Glomerular endothelial cell (primary cell): ENCODE data around the gene TCP11L2. TPM values are rescaled to one million over a fixed set of nuclear protein-coding genes. Genes with fewer than 3 reads are reported as not detected.
"Not testable (repeated sequence)": the region's sequence is repeated elsewhere in the genome, so short reads cannot be mapped to it uniquely, and the experiment has no call there.

Experiments
- DNase-seq: peaks from one replicate; pipeline ENCODE4 v3.0.0-alpha.2; 2011; ENCODE audit warnings: low read depth, low spot score; ENCODE audit errors: extremely low read depth
- total RNA-seq: library from RNA; depleted of rRNA; stranded (reverse); fragments of >200 nt; gene quantifications from 2 replicates; pipeline ENCODE4 v1.2.3, GENCODE V29; 2015

The TCP11L2 gene
- total RNA-seq, 1 donor from 2014 or later: 23.0 TPM

DNA sequence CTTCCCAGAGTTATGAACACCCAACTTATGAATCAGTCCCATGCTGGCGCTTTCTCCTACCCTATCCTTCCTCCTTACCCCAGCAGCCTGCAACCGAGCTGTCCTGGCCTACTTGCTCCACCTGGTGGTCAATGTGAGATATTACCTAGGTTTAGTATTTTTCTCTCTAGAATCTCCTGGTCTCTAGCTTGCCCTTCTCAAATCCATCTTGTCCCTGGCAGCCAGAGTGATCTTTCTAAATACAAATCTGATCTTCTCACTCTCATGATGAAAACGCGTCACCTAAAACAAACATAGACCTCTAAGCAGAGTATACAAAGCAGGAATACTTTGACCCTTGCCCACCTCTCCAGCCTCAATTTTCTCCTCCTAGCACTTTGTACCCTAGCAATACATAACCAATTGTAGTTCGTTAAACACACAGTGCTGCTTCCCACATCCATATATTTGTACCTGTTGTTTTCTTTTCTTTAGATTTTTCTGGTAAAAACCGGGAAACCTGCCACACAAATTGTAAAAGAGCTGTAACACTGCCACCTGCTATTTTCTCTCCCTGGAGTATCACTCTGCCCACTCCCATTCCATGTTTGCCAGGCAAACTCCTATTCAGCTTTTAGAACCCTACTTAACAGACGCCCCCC, 20.0 kb upstream of the TCP11L2 start:
- no peak for DNase-seq

DNA sequence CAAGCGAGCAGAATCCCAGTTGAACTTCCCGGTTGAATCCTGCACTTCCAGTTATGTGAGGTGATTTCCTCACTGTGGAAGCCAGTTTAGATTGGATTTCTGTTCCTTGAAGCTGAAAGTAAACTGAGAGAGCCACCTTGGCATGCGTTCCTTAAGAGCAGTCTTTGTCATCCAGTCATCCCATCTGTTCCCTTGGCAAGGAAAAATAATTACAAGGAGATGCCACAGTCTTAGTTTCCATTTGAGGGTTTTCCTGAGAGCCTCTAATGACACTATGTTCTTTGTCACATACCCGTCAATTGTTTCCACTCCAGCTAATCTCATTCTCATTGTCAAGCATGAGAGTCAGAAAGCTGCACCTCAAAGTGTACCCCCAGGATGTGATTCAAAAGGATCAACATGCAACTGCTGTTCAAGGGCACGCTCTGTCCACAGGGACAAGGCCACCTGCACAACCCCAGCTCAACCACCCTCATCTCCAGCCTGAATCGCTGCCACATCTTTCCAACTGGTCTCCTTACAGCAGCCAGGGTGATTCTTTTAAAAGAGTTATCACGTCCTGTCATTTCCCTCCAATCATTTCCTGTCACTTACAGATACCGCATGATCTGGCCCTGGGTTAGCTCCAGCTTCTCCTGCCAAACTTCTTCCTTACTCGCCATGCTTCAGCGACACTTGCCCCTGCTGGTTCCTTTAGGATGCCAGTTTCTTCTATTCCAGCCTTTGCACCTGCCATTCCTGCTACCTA, 18.0 kb upstream of the TCP11L2 start:
- DNase-seq: no peak

DNA sequence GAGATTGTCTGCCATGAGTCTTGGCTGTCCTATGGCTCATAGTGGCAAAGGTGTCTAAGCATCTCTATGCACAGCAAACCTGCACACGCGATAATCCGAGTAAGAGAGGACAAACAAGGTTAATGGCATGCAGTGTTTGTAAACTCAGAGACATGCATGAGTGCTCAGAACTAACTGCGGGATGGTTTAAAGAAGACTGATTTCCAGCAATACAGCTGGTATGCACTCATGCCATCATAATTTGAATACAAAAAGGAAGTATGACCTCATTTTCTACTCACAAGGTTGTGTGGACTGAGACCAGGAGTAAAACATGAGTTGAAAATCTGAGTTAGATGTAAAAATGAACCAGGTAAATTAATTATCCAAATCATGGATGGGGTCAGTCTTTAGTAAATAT, 16.6 kb upstream of the TCP11L2 start:
- no peak for DNase-seq

DNA sequence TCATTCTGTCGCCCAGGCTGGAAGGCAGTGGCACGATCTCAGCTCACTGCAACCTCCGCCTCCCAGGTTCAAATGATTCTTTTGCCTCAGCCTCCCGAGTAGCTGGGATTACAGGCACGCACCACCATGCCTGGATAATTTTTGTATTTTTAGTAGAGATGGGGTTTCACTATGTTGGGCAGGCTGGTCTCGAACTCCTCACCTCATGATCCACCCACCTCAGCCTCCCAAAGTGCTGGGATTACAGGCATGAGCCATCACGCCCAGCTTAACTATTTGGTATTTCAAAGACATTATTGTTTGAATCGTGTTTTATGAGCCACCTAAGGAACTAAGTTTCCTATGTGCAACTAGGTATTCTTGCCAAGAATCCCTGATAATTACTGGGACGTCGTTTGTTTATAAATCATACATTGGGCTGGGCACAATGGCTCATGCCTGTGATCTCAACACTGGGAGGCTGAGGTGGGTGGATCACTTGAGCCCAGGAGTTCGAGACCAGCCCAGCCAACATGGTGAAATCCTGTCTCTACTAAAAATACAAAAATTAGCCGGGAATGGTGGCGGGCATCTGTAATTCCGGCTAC, 15.9 kb upstream of the TCP11L2 start:
- not testable (repeated sequence) for DNase-seq

DNA sequence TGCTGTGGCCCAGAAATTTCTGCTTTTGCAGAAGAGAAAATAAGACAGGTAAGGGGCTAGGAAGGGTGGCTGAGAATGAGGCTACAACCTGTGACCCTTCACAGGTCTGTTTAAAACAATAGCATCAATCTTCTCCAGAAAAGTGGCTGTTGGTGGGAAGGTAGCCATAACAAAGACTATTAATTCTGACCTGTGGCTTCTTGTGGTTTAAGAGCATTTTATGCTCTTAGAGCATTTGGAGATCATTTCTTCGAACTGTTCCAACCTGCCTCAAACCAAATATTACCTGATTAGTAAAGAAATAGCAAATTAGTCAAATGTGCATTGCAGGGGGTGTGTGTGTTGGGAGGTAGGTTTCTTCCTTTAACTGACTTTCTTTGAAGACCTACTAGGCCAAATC, 15.2 kb upstream of the TCP11L2 start:
- no peak for DNase-seq

DNA sequence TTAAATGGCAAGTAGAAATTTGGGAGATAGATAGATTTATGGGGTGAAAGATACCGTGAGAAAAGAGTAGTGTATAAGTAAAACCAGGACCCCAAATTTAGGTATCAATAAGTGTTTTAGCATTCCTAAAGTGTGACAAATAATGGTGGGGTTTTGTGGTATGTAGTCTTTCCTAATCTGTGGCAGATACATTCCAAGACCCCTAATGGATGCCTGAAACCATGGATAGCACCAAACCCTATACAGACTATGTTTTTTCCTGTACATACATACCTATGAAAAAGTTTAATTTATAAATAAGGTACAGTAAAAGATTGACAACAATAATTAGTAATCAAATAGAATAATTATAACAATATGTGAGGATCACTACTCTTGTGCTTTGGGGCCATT, 14.4 kb upstream of the TCP11L2 start:
- no peak for DNase-seq

DNA sequence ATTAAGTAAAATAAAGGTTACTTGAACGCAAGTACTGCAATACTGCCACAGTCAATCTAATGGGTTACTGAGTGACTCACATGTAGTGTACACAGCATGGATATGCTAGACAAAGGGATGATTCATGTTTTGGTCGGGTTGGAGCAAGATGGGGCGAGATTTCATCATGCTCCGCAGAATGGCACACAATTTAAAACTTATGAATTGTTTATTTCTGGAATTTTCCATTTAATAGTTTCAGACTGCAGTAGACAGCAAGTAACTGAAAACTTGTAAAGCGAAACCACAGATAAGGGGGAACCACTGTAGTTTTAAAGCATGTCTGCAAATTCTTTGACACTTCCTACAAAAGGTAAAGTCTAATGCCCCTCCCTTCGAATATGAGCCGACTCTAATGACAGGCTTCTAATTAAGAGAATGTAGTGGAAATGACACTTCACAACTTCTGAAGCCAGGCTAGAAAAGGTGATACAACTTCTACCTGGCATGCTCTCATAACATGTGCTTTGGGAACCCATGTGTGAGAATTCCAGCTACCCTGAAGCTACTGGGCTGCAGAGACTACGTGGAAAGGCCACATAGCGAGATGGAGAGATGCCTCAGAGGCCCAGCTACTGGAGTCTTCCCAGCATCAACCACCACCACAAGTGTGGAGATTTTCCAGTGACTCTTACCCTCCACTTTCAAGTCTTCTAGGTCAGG, 13.9 kb upstream of the TCP11L2 start:
- DNase-seq: no peak

DNA sequence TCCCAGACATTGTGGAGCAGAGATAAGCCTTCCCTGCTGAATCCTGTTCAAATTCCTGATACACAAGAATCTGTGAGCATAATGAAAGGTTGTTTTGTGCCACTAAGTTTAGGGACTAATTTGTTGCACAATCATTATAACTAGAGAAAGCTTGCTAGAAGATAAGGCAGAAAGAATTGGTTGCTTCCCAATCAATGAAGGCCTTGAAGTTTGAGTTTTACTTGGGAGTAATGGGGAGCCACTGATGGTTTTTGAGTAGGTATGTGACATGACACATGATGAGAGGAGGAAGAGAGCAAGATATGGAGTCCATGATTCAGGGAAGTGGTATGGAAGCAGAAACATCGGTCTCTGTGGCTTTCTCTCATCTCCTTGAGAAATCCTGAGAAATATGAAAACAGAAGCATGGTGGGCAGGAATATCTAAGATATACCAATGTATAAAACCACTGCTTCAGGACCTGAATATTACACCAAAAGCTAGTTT, 13.3 kb upstream of the TCP11L2 start:
- DNase-seq: no peak

DNA sequence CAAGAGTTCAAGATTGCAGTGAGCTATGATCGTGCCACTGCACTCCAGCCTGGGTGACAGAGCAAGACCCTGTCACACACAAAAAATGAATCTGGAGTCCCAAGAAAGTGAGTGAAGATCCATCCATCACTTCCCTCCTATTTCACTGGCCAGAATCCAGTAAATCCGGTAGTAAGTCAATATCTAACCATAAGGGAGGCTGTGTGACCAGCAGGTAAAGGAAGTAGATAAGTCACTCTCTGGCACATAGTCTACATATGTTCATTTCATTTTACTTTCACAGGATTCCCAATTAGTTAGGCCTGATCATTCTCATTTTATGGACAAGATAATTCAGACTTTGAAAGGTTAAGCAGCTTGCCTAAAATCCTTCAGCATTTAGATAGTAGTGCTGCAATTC, 11.9 kb upstream of the TCP11L2 start:
- no peak for DNase-seq

DNA sequence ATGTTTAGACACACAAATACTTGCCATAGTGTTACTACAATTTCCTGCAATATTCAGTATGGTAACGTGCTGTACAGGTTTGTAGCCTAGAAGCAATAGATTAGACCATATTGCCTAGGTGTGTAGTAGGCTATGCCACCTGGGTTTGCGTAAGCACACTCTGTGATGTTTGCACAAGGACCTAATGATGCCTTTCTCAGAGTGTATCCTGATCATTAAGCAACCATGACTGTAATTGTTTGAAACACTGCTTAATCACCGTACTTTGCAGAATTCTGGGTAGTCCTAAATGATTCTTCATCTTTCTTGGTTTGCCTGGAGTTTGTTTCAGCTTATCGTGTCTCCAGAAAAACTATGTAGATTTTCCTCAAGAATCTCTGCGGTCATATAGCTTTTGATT, 11.2 kb upstream of the TCP11L2 start:
- DNase-seq: no peak

DNA sequence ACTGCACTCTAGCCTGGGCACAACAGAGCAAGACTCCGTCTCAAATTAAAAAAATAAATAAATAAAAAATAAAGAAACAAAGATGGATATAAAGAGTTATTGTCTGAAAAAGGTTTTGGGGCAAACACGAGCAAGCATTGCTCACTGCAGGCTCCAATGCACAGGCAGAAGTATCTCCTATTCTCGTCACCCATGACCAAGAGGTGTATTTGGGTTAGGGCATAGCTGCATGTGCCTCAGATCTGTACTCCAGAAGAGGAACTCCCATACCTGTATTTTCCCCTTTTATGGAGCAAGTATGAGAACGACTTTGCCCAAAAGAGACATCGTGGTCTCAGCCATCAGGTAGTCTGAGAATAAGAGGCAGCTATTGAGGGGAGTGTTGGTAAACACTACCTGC, 10.2 kb upstream of the TCP11L2 start:
- DNase-seq: no peak

DNA sequence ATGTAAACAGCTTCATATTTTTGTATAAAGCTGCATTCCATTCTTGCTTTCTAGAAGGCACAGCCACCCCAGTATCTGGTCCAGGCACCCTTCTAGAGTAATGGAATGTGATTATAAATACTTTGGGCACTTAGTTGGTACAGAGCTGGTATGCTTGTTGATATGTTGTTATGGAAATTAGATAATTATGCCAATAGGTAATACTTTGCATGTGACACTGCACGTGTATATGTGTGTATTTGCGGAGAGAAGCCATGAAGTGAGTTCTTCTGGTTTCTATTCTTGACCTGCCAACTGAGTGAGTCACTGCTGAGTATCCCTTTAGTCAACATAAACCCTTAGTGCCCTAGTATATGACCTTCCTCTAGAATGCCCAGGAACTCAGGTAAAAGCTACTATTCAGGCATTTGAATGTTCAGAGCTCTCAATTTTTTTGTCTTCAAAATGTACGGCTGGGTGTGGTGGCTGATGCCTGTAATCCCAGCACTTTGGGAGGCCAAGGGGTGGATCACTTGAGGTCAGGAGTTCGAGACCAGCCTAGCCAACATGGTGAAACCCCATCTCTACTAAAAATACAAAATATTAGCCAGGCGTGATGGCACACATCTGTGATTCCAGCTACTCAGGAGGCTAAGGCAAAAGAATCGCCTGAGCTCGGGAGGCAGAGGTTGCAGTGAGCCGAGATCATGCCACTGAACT, 6.2 kb upstream of the TCP11L2 start:
- DNase-seq: no peak

DNA sequence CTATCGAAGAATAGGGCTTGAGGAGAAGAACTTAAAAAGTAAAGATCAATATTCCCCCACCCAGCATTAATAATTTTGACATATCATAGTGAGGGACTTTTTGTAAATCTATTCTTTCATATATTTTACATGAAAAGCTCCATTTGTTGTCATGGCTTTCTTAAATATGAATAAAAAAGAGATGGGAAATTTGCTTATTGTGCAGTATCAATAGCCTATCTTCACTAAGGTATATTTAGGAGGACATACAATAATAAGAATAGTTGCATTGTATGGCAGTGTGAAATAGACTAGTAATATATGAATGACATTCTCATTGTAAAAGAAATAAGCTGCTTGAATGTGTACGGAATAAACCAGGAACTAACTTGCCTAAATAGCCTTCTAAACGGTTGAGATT, 5.5 kb upstream of the TCP11L2 start:
- no peak for DNase-seq

DNA sequence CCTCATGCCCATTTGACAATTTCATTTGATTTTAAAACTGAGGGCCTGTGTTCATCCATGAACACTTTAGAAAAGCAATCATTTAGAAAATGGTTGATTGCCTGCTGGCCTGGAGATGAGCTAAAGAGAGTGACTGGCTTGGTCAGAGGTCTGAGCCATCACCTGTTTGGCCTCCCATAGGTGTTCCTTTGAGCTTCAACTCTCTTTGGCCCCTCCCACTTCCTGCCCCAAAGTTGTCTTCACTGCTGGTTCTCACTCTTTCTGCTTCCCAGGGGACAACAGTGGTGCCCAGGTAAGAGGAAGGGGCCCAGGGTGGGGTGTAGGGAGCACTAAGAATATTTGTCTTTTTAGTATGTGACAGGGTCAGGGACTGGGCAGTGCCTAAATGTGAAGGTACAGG, 4.9 kb upstream of the TCP11L2 start:
- DNase-seq: no peak

DNA sequence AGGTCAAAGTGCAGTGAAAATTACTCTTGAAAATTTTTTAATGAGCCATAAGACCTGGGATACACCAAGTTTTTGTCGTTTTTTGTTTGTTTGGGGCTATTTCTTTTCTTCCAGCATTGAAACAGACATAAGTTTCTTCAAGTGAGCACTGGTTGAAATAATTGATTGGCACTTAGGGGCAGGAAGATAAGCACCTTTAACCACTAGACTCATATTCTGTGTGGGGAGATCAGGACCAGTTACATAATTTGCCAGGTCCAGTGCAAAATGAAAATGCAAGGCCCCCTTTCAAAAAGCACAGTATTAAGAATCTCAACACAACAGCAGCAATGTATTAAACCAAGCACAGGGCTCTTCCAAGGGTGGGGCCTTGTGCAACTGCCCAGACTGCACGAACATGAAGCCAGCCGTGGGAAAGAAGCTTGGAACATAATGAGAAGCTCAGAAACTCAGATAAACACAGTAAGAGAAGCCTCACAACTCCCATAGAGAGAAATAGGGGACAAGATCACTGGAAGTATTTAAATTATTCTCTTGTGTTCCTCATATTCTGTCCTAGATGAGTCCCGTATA, 3.2 kb upstream of the TCP11L2 start:
- no peak for DNase-seq

DNA sequence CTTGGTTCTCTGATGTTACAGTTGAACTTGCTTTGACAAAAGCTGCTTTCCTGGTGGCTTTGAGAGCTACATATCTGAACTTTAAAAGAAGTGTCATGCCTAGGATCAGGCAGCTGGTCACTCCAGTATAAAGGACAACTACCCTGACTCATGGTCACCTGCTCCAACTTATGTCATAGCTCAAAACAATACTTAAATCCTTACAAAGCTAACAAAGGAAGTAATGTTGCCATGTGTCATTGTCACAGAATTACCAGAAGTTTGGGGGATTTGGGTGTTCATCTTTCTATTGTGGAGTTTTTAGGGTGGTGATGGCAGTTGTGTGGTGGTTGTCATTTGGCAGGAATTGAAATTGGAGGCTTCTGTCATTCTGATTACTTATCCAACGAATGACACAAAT, 1.8 kb upstream of the TCP11L2 start:
- DNase-seq: no peak

DNA sequence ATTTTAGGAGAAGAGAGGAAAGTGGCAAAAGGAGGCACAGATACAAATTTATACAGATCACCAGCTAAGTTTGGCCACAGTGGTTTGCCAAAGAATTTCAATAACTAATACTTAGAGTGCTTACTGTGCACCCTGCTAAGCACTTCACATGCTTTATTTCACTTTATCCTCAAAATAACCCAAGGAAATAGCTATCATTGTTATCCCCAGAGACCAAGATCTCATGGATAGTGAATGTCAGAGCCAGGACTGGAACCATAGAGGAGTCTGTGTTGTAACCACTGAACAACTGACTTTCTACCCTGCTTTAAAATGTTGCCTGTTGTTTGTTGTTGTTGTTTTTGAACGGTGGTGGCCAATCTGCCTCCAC, 1.3 kb upstream of the TCP11L2 start:
- no peak for DNase-seq

DNA sequence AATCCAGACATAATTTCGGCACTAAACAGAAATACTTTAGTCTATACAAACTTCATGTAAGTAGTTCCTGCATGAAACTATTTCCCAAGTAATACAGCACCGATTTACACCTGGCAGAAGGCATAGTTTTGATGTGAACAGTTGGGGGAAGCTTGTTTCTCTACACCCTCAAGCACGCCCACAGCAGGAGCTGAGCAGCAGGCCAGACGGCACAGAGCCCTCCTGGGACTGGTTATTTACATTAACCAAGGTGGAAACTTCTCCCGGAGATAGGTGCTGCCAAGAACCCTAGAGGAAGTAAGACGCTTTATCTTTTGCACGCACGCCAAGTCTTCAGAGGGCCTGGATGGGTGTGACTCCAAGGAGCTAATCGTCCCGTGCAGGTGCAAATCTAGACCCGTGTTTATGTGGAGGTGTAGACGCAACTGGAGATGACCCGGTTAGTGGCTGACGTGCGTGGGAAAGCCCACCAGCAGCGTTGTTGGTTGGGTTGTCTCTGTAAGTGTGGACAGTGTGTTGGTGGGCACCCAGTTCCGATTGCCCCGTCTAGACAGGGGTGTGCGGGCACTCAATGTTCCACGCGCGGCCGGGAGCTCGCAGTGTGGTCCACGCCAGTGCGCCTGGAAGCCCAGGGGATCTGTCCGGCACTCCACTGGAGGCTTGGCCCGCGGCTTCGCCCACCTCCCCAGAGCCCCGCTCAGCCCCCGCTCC, 767 bp upstream of the TCP11L2 start:
- no peak for DNase-seq

DNA sequence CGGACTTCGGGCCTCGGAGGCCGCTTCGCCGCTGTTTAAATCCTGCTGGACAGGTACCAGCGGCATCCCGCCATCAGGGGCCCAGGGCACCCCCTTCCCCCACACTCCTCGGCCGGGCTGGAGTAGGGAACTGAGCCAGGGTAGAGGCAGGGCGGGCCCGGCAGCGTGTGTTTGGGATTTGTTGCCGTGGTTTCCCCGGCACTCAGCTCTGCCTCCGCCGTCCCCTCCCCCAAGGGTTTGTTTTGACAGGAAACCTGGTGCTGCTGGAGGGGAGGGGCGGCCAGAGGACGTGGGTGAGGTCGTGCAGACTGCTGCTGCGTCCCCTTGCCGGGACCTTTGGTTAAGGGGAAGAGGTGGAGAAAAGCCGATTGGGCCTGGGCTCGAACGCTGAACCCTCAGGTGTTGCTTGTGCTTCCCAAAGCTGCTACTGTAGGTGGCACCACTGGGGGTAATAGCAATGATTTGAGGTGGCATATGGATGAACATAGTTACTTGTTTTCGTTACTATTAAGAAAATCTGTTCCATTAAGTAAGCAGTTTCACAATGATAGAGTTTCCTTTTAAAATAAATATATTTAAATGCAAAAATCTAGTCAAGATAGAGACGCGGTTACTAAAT, 778 bp downstream of the TCP11L2 start:
- DNase-seq: no peak

DNA sequence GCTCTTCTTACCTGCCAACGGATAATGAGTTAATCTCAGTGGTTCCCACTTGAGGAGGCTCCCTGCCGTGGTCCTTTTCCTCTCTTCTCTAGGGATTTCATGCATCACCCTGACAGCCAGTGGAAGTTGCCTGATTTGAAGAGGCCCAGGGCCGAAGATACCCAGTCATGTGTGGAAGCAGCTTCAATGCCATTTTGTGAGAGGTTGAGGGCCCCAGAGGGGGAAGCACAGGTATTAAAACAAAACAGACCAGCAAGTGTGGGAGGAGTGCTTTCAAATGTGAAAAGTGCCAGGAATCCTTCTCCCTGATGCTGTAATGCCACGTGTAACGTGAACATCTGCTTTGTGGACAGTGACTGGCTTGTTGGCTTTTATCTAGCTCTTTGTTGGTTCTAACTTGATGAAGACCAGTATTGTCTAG, 1.5 kb downstream of the TCP11L2 start:
- no peak for DNase-seq
